Measurements from ENCODE around the gene CERCAM.

DNA sequence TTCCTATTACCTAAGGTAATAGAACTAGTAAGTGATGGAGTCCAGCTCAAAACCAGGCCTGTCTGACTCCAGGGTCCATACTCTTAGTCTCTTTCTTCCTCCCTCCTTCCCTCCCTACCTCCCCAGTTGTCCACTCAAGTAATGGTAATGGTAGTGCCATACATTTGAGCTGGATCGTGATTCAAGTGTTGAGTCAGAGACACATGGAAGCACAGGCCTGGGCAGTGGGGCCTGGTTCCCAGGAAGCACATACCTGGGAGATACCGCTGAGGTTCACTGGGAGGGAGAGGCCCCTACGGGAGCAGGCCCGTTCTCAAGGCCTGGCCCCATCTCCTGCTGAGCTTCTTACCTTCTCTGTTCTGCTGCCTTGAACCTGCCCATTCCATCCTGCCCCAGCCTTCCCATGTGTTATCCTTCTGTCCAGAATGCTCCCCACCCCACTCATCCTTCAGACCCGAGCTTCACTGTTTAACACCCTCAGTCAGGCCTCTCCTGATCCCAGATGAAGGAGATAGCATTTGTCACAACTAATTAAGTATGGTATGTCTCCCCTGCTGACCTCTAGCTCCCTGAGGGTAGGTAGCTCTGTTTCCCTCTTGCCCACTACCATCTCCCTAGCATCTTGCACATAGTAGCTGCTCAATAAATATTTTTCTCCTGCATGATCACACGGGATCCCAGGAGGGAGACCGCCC, 35.7 kb upstream of the CERCAM start:
- TF ChIP-seq EZH2phosphoT487 (IDR thresholded peaks at IDR 0.05; ENCODE audit: low read length) (no peak), CTCF (IDR thresholded peaks at IDR 0.05; ENCODE audit: low read length) (no peak)

Data from MM.1S (cell line).